HG03025 (cell line): Measurements from ENCODE around the gene GNAS-AS1.

Experiments used
- ATAC-seq: cut with Tn5 transposase; IDR thresholded peaks from one replicate; pipeline ENCODE4 v1.9.1; 2021; ENCODE audit warnings: mild to moderate bottlenecking, moderate library complexity; ENCODE audit not compliant: unreplicated experiment, low FRiP score

GNAS-AS1 gene

GRCh38 chr20:58888103-58888502 lies 37.4 kb upstream of the GNAS-AS1 start:
- ATAC-seq: no peak

DNA sequence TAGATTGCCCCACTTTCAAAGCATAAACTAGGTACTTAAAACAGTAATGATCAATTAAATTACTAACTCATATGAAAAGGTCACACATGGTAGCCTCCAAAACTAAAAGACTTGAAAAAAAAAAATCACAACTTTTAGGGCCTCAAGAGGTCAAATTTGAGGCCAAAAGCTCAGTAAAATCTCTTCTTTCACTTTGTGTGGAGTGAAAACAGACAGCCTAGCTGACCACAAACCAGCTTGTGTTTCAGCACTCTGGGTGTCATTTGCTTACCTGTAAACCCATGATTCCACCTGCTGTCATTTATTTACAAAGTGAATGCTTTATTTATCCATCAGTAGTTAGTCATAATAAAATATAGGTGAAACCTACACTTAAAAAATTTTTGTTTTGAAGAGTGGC lies 35.8 kb upstream of the GNAS-AS1 start:
- no peak for ATAC-seq

- ATAC-seq: no peak
These were observed 34.3 kb upstream of the GNAS-AS1 start for GRCh38 chr20:58884966-58885365.

- no peak for ATAC-seq
These were observed 32.6 kb upstream of the GNAS-AS1 start for GRCh38 chr20:58883241-58883691.

DNA sequence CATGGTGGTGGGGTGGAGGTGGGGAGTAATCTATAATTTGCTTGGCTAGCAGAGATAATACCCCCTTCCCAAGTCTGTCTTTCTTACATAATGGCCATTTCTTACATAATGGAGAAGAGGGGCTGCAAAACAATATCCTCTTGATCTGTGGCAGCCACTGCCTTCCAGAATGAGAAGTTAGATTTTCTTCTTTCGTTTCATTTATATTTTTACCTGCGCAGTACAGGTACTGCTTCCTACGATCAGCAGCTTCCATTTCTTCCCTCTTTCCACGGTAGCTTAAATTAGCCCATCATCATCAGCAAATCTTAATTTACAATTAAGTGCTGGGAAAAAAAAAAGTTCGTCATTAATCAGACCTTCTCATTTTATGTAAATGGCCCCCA lies 32.0 kb upstream of the GNAS-AS1 start:
- ATAC-seq: no peak

DNA sequence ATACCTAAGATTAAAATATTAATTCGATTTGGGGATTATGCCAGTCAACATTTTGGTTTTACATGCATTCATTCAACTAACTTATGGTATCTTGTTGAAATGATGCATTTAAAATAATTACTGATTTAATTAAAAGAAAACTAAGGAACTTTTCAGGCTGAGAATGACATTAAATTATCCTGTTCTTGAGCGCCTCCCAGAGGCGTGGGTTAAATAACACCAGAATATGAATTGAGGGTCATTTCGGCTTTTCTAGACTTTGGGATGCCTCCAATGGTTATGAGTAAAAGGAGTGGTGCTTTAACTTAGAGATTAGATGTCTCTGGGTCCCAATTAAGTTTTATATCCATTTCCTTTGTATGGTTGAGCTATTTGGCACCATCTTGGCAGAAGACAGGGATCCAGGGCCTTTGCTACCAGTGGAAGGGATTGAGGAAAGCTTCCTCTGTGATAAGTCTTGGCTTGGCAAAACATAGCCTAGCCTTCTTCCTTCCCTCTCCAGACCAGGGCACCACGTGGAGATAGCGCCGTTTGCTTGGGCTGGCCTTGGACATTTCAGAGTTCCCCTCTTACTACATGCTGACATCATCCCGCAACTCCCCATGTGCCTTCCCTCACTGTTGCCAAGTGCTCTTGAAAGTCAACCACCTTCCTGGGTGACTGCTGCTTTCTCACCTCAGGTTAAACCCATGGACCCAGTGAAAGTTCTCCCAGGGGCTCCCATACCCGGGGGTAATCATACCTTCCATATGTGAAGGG lies 30.5 kb upstream of the GNAS-AS1 start:
- ATAC-seq: no peak

DNA sequence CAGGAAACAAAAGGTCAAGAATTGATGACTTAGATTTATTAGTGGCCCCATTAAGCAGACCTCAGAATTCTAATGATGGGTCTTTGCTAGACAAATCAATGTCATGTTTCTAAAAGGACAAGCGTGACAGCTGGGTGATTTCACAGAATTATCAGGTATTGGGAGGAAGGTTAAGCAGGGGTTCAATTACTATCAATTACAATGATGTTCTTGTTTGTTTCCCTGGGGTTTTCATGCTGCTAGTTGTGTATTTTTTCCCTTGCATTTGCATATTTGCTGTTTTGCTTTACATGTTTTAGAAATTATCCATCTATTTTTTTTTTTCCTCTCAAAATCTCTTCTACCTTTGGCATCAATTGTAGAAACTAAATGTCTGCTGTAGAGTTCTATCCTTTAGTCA lies 29.7 kb upstream of the GNAS-AS1 start:
- no peak for ATAC-seq

- no peak for ATAC-seq
These were observed 27.7 kb upstream of the GNAS-AS1 start for GRCh38 chr20:58878399-58878798.

GRCh38 chr20:58877976-58878360 lies 27.3 kb upstream of the GNAS-AS1 start:
- ATAC-seq: no peak

- no peak for ATAC-seq
These were observed 26.6 kb upstream of the GNAS-AS1 start for GRCh38 chr20:58877050-58877975.

- ATAC-seq: no peak
These were observed 25.7 kb upstream of the GNAS-AS1 start for GRCh38 chr20:58876437-58876836.

- ATAC-seq: no peak
These were observed 24.9 kb upstream of the GNAS-AS1 start for GRCh38 chr20:58875541-58876134.

DNA sequence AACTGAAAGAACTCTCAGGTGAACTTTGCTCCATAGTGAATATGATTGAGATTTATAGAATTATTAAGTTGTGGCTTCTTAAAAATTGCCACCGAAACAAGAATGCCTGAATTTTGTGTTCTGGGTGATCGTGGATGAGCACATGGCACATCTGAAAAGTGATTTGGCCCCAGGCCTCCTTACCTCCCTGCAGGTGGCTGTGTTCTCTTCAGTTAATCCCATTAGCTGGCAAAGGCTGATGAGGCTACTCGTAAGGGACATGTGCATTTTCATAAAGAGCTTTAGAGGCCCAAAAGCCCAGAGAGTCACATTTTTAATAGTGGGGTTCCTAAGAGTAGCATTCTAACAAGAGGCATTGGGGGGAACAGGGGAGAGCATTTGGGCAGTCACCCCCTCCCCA lies 24.4 kb upstream of the GNAS-AS1 start:
- no peak for ATAC-seq

- no peak for ATAC-seq
These were observed 23.8 kb upstream of the GNAS-AS1 start for GRCh38 chr20:58874469-58874868.

DNA sequence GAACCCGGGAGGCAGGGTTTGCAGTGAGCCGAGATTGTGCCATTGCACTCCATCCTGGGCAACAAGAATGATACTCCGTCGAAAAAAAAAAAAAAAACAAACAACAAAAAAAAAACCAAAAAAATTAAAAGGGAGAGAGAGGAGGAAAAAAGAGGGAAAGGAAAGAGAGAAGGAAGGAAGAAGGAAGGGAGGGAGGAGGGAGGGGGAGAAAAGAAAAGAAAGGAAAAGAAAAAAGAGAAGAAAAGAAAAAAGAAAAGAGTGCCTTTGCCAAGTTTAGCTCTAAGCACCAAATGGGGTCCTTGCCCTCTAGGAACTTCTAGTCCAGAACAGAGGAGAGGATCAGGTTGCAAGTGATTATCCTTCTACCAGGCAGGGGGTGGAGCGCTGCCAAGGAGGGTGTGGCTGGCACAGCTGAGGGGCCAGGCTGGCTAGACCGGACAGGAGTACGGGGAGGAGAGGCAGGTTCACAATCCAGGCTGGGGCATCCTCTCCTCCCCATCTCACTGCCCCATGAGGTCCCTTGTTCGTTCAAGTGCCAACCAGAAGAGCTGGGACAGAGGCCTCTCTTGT lies 20.9 kb upstream of the GNAS-AS1 start:
- no peak for ATAC-seq

DNA sequence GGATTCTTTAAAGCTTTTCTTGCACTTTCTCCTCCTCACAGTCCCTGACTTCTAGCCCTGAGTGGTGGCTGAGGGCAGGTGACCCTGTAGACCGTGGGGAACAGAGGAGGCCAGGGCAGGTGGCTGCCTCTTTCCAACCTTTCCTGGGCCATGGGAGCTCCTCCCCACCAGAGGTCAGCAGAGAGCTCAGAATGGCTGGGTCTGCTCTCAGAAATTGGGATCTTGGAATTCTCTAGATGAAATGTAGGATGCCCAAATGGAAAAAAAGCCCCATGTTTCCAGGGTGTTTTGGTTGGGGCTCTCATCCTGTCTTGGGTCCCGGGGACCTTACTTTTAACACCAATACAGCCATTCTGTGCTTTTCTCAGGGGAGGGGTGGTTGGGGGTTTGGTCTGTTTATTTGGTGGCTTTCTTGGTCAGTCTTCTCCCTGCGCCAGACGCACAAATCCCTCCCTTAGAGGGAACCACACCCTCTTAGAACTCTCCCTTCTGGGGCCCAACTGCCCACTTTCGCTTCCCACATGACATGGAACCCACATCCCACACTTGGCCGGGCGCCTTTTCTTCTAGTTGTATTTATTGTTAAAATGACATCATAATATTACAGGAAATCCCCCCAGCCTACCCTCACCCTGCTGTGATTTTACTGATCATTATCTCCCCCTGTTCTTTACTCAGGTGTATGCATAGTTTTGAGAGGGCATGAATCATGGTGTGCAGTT lies 19.8 kb upstream of the GNAS-AS1 start:
- no peak for ATAC-seq

- no peak for ATAC-seq
These were observed 19.0 kb upstream of the GNAS-AS1 start for GRCh38 chr20:58869662-58870227.

- no peak for ATAC-seq
These were observed 18.1 kb upstream of the GNAS-AS1 start for GRCh38 chr20:58868795-58869194.

DNA sequence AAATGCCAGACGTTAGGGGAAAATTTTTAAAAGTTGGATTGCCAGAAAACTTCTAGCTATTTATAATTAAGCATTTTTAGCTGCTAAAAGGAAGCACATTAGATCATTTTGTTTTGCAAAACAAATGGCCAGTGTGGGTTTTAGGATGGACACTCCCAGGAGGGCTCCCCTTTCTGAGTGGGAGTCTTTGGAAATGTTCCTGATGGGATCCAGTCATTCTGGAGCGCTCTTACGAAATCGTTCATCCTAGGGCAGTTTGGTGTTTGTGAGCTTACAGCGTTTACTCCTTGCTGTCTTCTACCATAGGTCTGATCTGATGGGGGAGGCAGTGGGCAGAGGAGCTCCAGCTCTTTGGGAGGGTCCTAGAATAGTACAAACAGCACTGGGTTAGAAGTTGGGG lies 16.5 kb upstream of the GNAS-AS1 start:
- ATAC-seq: no peak

DNA sequence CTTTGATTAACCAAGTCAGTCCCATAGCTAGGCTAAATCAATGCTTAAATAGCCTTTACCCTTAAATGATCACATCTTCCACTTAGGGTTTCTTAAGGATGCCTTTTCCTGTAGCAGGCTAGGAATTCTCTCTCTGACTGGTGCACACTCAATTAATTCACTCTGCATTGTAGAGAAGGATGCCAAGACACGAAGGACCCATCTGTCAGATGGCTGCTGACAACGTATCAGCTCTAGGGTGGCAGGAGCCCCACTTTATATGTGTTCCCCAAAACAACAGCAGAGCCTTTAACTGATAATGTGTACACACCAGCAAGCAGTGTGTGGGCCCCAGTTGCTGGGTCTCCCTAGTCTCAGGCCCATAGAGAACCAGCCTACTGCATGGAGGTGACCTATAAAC lies 15.1 kb upstream of the GNAS-AS1 start:
- no peak for ATAC-seq
